H1 (cell line): ENCODE data around the gene B4GALT7. TPM values are rescaled to one million over a fixed set of nuclear protein-coding genes. Genes with fewer than 3 reads are reported as not detected.

Source experiments
- CTCF ChIA-PET: fragments of 300-600 bp; sonication (Branson Sonifier 250); formaldehyde crosslinking; loops from one replicate; lab custom pipeline; 2021; ENCODE audit not compliant: partially characterized antibody; lab: Charles Lee
- POLR2A ChIA-PET: fragments of 300-600 bp; sonication (Branson Sonifier 250); formaldehyde crosslinking; loops from one replicate; lab custom pipeline; 2021; ENCODE audit warnings: inconsistent platforms; ENCODE audit not compliant: partially characterized antibody; lab: Charles Lee
- DNase-seq, 2 experiments: peaks; one replicate each; pipeline versions ENCODE4 v3.0.0 to v3.0.0-alpha.2; 2010 to 2022; ENCODE audit warnings: low spot score in 2 of 2, low read depth in 1 of 2, mixed read lengths in 1 of 2
- FAIRE-seq: peaks from 2 replicates; lab custom pipeline; 2011; peaks lifted over from hg19 to GRCh38; lab: Jason Lieb, UNC
- H2AFZ ChIP-seq: 2 replicates; pipeline ENCODE4 v1.8.1; 2012; ENCODE audit warnings: low read length, inconsistent platforms
- H2AK5ac ChIP-seq: 2 replicates; pipeline ENCODE4 v1.6.1; 2013; ENCODE audit warnings: low read depth, low read length
- H2BK120ac ChIP-seq: replicated peaks from 2 replicates; pipeline ENCODE3; 2013; ENCODE audit warnings: low read depth, low read length, inconsistent platforms
- H2BK12ac ChIP-seq: 2 replicates; pipeline ENCODE4 v1.6.1; 2013; ENCODE audit warnings: low read depth, low read length
- H2BK15ac ChIP-seq: 2 replicates; pipeline ENCODE4 v1.6.1; 2013; ENCODE audit warnings: low read length
- H2BK20ac ChIP-seq: 2 replicates; pipeline ENCODE4 v1.6.1; 2013; ENCODE audit warnings: low read length
- H2BK5ac ChIP-seq: 2 replicates; pipeline ENCODE4 v1.6.1; 2013; ENCODE audit warnings: low read depth, low read length
- H3K14ac ChIP-seq: 2 replicates; pipeline ENCODE4 v1.6.1; 2013; ENCODE audit warnings: inconsistent platforms; ENCODE audit not compliant: insufficient read length
- H3K18ac ChIP-seq: 2 replicates; pipeline ENCODE4 v1.6.1; 2013; ENCODE audit warnings: low read length; ENCODE audit errors: extremely low read depth
- H3K23ac ChIP-seq: 2 replicates; pipeline ENCODE4 v1.6.1; 2013; ENCODE audit warnings: inconsistent platforms; ENCODE audit not compliant: insufficient read length
- H3K23me2 ChIP-seq: 2 replicates; pipeline ENCODE4 v1.6.1; 2013; ENCODE audit warnings: low read depth, low read length
- H3K27ac ChIP-seq: 2 replicates; pipeline ENCODE4 v1.6.1; 2011; ENCODE audit warnings: low read depth, low read length, inconsistent platforms
- H3K27me3 ChIP-seq, 4 experiments: replicated peaks in 1 of 4; 1 replicate in 1 of 4; 2 replicates in 3 of 4; pipeline versions ENCODE4 v1.6.1 to v1.8.1; 2011 to 2013; ENCODE audit warnings: low read length in 3 of 4, mild to moderate bottlenecking in 3 of 4, inconsistent platforms in 2 of 4, mixed read lengths in 2 of 4, moderate library complexity in 1 of 4; ENCODE audit not compliant: control insufficient read depth in 3 of 4, insufficient read depth in 3 of 4; ENCODE audit errors: extremely low read depth in 1 of 4
- H3K36me3 ChIP-seq, 4 experiments: 2 replicates each; pipeline versions ENCODE4 v1.6.1 to v1.8.1; 2011 to 2013; ENCODE audit warnings: mild to moderate bottlenecking in 4 of 4, low read length in 3 of 4, moderate library complexity in 2 of 4, control low read depth in 1 of 4, inconsistent platforms in 1 of 4; ENCODE audit not compliant: insufficient read depth in 4 of 4, control insufficient read depth in 2 of 4
- H3K4ac ChIP-seq: replicated peaks from 2 replicates; pipeline ENCODE3; 2013; ENCODE audit warnings: low read length, low read depth, mixed read lengths, inconsistent platforms; ENCODE audit not compliant: insufficient read length
- H3K4me1 ChIP-seq, 4 experiments: replicated peaks in 1 of 4; 1 replicate in 1 of 4; 2 replicates in 3 of 4; pipeline versions ENCODE4 v1.6.1 to v1.8.1; 2011 to 2013; ENCODE audit warnings: low read length in 3 of 4, inconsistent platforms in 2 of 4, mixed read lengths in 1 of 4; ENCODE audit not compliant: insufficient read depth in 4 of 4, control insufficient read depth in 3 of 4
- H3K4me2 ChIP-seq, 2 experiments: 2 replicates each; pipeline versions ENCODE4 v1.6.1 to v1.8.1; 2011 to 2013; ENCODE audit warnings: low read depth in 2 of 2, low read length in 2 of 2, control low read depth in 1 of 2, inconsistent platforms in 1 of 2, mild to moderate bottlenecking in 1 of 2; ENCODE audit not compliant: insufficient read depth in 1 of 2
- H3K4me3 ChIP-seq, 4 experiments: fragments of 200-600, 300-600 bp in 1 of 4; sonication (generic), shearing (Covaris generic), sonication (Bioruptor Twin) in 1 of 4; 2 replicates each; pipeline versions ENCODE4 v1.5.1 to v1.8.1; 2011 to 2016; ENCODE audit warnings: low read length in 4 of 4, low read depth in 3 of 4, control low read depth in 2 of 4, inconsistent platforms in 2 of 4, mild to moderate bottlenecking in 2 of 4, mixed read lengths in 1 of 4, moderate library complexity in 1 of 4; ENCODE audit not compliant: insufficient read depth in 2 of 4; ENCODE audit errors: extremely low read depth in 1 of 4
- H3K56ac ChIP-seq: replicated peaks from 2 replicates; pipeline ENCODE3; 2013; ENCODE audit warnings: low read depth, mild to moderate bottlenecking, mixed read lengths, low read length, inconsistent platforms; ENCODE audit not compliant: insufficient read length
- H3K79me1 ChIP-seq: 2 replicates; pipeline ENCODE4 v1.6.1; 2013; ENCODE audit warnings: low read depth, low read length, control low read depth
- H3K79me2 ChIP-seq, 2 experiments: 2 replicates each; pipeline versions ENCODE4 v1.6.1 to v1.8.1; 2012 to 2013; ENCODE audit warnings: low read length in 2 of 2, mild to moderate bottlenecking in 2 of 2, inconsistent platforms in 1 of 2; ENCODE audit not compliant: insufficient read depth in 2 of 2, control insufficient read depth in 1 of 2
- H3K9ac ChIP-seq, 4 experiments: replicated peaks in 1 of 4; 1 replicate in 1 of 4; 2 replicates in 3 of 4; pipeline versions ENCODE4 v1.6.1 to v1.8.1; 2011 to 2013; ENCODE audit warnings: low read depth in 3 of 4, low read length in 3 of 4, control low read depth in 2 of 4, mild to moderate bottlenecking in 2 of 4, moderate library complexity in 2 of 4, inconsistent platforms in 1 of 4; ENCODE audit errors: extremely low read depth in 1 of 4
- H3K9me3 ChIP-seq, 2 experiments: 2 replicates each; pipeline versions ENCODE4 v1.6.1 to v1.8.1; 2012 to 2013; ENCODE audit warnings: mild to moderate bottlenecking in 2 of 2, moderate library complexity in 2 of 2, control low read depth in 1 of 2, inconsistent platforms in 1 of 2, low read depth in 1 of 2, low read length in 1 of 2, mixed read lengths in 1 of 2; ENCODE audit not compliant: insufficient read depth in 2 of 2
- H4K20me1 ChIP-seq, 2 experiments: replicated peaks in 1 of 2; 2 replicates each; pipeline versions ENCODE3 to v1.8.1; 2011 to 2013; ENCODE audit warnings: inconsistent platforms in 2 of 2, low read length in 2 of 2, mild to moderate bottlenecking in 1 of 2; ENCODE audit not compliant: insufficient read depth in 2 of 2, control insufficient read depth in 1 of 2
- H4K5ac ChIP-seq: 2 replicates; pipeline ENCODE4 v1.6.1; 2013; ENCODE audit warnings: low read length, low read depth, mixed read lengths, inconsistent platforms; ENCODE audit not compliant: insufficient read length
- H4K8ac ChIP-seq: 2 replicates; pipeline ENCODE4 v1.8.0; 2013; ENCODE audit warnings: mild to moderate bottlenecking, moderate library complexity, low read length, inconsistent platforms; ENCODE audit not compliant: insufficient read depth; ENCODE audit errors: extremely low read depth
- H4K91ac ChIP-seq: replicated peaks from 2 replicates; pipeline ENCODE3; 2013; ENCODE audit warnings: low read length, mixed read lengths, inconsistent platforms; ENCODE audit not compliant: insufficient read length
- CBX5 ChIP-seq: fragments of 300-800, 300-1000 bp; sonication (generic); IDR thresholded peaks from 2 replicates; pipeline ENCODE4 v1.7.1; 2016; ENCODE audit warnings: antibody characterized with exemption, low read length, low read depth
- CHD1 ChIP-seq: IDR thresholded peaks from 2 replicates; pipeline ENCODE4 v1.6.1; 2012; ENCODE audit warnings: low read depth, low read length, improper control_type of control experiment
- CTBP2 ChIP-seq: IDR thresholded peaks from 2 replicates; pipeline ENCODE4 v1.7.0; 2011; ENCODE audit warnings: borderline replicate concordance, mild to moderate bottlenecking, moderate library complexity, mixed read lengths, low read length; ENCODE audit not compliant: insufficient read depth, insufficient read length
- GTF2F1 ChIP-seq: IDR thresholded peaks from 2 replicates; pipeline ENCODE4 v1.6.1; 2012; ENCODE audit warnings: low read depth, low read length, improper control_type of control experiment, borderline replicate concordance
- HDAC2 ChIP-seq, 2 experiments: fragments of 300-600 bp in 1 of 2; sonication (generic) in 1 of 2; IDR thresholded peaks; 2 replicates each; pipeline ENCODE4 v1.6.1; 2011 to 2012; ENCODE audit warnings: low read depth in 2 of 2, low read length in 2 of 2, mild to moderate bottlenecking in 2 of 2, moderate library complexity in 2 of 2, borderline replicate concordance in 1 of 2, inconsistent platforms in 1 of 2
- POU5F1 ChIP-seq: IDR thresholded peaks from 2 replicates; pipeline ENCODE4 v1.6.1; 2011; ENCODE audit warnings: low read depth, mild to moderate bottlenecking, low read length, moderate library complexity
- SP2 ChIP-seq: IDR thresholded peaks from 2 replicates; pipeline ENCODE4 v1.6.1; 2012; ENCODE audit warnings: mild to moderate bottlenecking, low read length, inconsistent platforms
- TCF12 ChIP-seq: IDR thresholded peaks from 2 replicates; pipeline ENCODE4 v1.6.1; 2011; ENCODE audit warnings: low read depth, mild to moderate bottlenecking, low read length
- YY1 ChIP-seq: IDR thresholded peaks from 2 replicates; pipeline ENCODE4 v1.6.1; 2011; ENCODE audit warnings: low read depth, mild to moderate bottlenecking, low read length
- WGBS, 2 experiments: shearing (Covaris generic) in 1 of 2; methylation state at CpG; one replicate each; pipeline versions ENCODE4 v1.1.6 to v1.1.7; 2013 to 2015; ENCODE audit warnings: low lambda C conversion rate in 2 of 2, mixed read lengths in 2 of 2, inconsistent platforms in 1 of 2, low coverage in 1 of 2, missing lambda C conversion rate in 1 of 2; ENCODE audit not compliant: insufficient replicate concordance in 2 of 2, insufficient coverage in 1 of 2, insufficient read length in 1 of 2; ENCODE audit errors: extremely low coverage in 1 of 2, missing lambda C conversion rate in 1 of 2; 5-methylcytosine and 5-hydroxymethylcytosine counted together
- polyA plus RNA-seq, 7 experiments: library from polyadenylated mRNA; depleted of rRNA in 3 of 7; stranded (reverse) in 5 of 7; unstranded in 2 of 7; fragments of >200 nt in 5 of 7; fragments of 200-250 nt in 2 of 7; gene quantifications; 1 replicate in 5 of 7; 2 replicates in 1 of 7; 4 replicates in 1 of 7; pipeline versions ENCODE4 v1.2.1 to v1.2.3, GENCODE V29; 2011 to 2013; ENCODE audit warnings: missing spikeins in 2 of 7, mixed read lengths in 2 of 7
- total RNA-seq: library from RNA; stranded (reverse); fragmentation: NEBNext Ultra II Directional; extraction: Animal tissue kit (Norgen Biotek cat#: 25700); gene quantifications from 2 replicates; pipeline ENCODE4 v1.2.1, GENCODE V29; 2021
- TF ChIP-seq, protein P1 (sequence below): IDR thresholded peaks from 2 replicates; pipeline ENCODE4 v1.6.1; 2012; ENCODE audit warnings: low read length, inconsistent platforms

B4GALT7 gene
- total and polyA plus RNA-seq, 2 of the 8 experiments (the other 6 are each of a cell fraction or from before 2014, with no cell fraction given), result 18.7 to 31.9 TPM

DNA sequence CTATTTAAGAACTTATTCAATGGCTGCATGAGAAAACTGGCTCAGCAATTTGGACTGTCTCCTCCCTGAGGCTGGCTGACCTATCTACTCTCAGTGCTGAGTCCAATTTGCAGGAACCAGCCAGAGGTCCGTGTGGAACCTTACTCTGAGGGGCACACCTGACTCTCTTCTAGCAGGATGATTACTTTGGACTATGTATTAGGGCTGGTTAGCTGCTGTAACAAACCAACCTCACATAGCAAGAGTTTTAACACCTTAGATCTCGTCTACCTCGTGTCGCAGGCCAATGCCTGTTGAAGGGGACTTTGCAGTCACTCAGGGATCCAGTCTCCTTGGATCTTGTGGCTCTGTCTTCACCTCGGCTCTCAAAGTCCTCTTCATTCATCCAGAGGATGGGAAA, 42.1 kb upstream of the B4GALT7 start:
- no peak overlapping the region for H3K9ac ChIP-seq
- peaks cover 1 to 9% (median 7%) of the 10 kb centered on the region in 4 experiments for H3K4me1 ChIP-seq
- CTCF ChIA-PET, result interaction anchor here (0.6 to 1.0 kb wide), 2 partner anchors 35 to 618 kb away, joined by 3 read pairs; no protein-coding TSS in a partner anchor
- H3K4ac ChIP-seq, result no peak overlapping the region
- no peak overlapping the region for H2BK20ac ChIP-seq
- no peak for TF ChIP-seq TCF12
- TF ChIP-seq SP2, result no peak
- TF ChIP-seq HDAC2 (IDR thresholded peaks at IDR 0.05; ENCODE audit: borderline replicate concordance in 1 of 2, low read depth in 2 of 2, low read length in 2 of 2), result no peak
- TF ChIP-seq YY1, result no peak
- TF ChIP-seq CBX5, result no peak
- TF ChIP-seq, protein P1, sequence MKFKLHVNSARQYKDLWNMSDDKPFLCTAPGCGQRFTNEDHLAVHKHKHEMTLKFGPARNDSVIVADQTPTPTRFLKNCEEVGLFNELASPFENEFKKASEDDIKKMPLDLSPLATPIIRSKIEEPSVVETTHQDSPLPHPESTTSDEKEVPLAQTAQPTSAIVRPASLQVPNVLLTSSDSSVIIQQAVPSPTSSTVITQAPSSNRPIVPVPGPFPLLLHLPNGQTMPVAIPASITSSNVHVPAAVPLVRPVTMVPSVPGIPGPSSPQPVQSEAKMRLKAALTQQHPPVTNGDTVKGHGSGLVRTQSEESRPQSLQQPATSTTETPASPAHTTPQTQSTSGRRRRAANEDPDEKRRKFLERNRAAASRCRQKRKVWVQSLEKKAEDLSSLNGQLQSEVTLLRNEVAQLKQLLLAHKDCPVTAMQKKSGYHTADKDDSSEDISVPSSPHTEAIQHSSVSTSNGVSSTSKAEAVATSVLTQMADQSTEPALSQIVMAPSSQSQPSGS, result no peak
- no peak for TF ChIP-seq POU5F1
- TF ChIP-seq CHD1, result no peak
- no peak for TF ChIP-seq GTF2F1
- no peak for TF ChIP-seq CTBP2
- 91% methylated on average over 5 of the region's 5 CpGs; no CpG with 5 or more reads in 1 of the 2 experiments for WGBS, 2 experiments
- POLR2A ChIA-PET, result interaction anchor here (1.0 kb wide), 1 partner anchor 42 kb away, joined by 3 read pairs; the partner anchor contains the start of gene B4GALT7
- no peak overlapping the region for H2AFZ ChIP-seq
- H4K91ac ChIP-seq, result no peak overlapping the region
- no peak overlapping the region for H2AK5ac ChIP-seq
- no peaks in the 10 kb centered on the region for H3K79me1 ChIP-seq
- DNase-seq, result no peak
- H3K23me2 ChIP-seq, result peaks cover 6% of the 10 kb centered on the region
- no peak overlapping the region for H3K4me3 ChIP-seq
- no peak for FAIRE-seq
- peaks cover 8 to 12% of the 10 kb centered on the region in 2 experiments for H3K9me3 ChIP-seq
- H3K79me2 ChIP-seq, result peaks cover 2 to 11% of the 10 kb centered on the region in 2 experiments; a peak in 2 of 4 replicates
- H3K4me2 ChIP-seq, result no peak overlapping the region
- H4K20me1 ChIP-seq, result peaks cover 0 to 5% of the 10 kb centered on the region in 2 experiments
- no peak overlapping the region for H3K23ac ChIP-seq
- H4K8ac ChIP-seq, result no peak overlapping the region
- no peak overlapping the region for H3K56ac ChIP-seq
- H2BK5ac ChIP-seq, result no peak overlapping the region
- no peaks in the 10 kb centered on the region for H3K27me3 ChIP-seq
- no peak overlapping the region for H2BK12ac ChIP-seq
- H4K5ac ChIP-seq, result no peak overlapping the region
- H3K36me3 ChIP-seq, result no peaks in the 10 kb centered on the region
- H2BK15ac ChIP-seq, result no peak overlapping the region
- H3K18ac ChIP-seq, result no peak overlapping the region
- H3K14ac ChIP-seq, result no peak overlapping the region
- H2BK120ac ChIP-seq, result no peak overlapping the region
- no peak overlapping the region for H3K27ac ChIP-seq
